ENCODE data around the gene ARMC9. TPM values are rescaled to one million over a fixed set of nuclear protein-coding genes. Genes with fewer than 3 reads are reported as not detected.

ARMC9 gene
- total RNA-seq, 1 experiment from 2014 or later = 42.7 TPM

DNA sequence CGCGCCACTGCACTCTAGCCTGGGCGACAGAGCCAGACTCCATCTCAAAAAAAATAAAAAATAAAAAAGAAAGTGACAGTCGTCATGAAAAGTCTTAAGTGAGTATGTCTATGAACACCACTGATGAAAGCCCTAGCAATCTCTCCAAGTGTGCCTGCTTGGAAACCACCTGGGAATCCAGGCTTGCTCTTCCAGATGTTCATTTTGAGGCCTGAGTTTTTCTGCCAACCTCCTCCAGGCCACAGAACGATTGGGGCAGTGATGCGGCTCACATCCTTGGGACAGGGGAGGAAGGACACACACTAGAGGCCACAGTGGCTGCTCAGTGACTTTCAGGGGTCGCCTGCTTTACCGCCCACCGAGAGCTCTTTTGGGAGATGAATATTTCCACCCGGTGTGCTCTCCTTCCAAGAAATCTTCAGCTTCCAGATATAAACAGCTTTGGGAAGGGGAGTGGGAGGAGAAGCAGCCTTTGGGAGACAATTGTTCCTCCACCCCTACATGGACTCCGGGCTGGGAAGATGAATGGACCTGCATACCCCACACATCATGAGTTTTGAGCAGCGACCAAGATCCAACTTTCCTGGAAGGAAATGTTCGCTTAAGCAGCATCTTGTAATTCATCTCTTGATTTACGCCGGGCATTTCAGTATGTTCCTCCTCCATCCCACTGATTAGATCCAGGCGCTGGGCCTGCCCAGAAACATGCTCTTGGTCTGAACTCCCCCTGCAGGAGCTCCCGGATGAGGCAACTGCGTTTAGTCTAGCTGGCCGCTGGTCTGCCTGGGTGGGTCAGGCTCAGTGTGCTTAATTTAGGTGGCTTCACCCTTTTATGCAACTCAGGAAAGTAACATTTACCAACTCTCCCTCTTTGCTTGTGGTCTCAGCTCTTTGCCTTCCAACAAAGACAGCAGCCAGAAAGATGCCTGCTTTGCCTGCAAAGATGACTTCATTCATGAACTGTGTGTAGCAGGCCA, 6.2 kb upstream of the ARMC9 start:
- Histone ChIP-seq H3K27me3 (ENCODE audit: control insufficient read depth, insufficient read depth, low read length) (no peaks in the 10 kb centered on the region), H3K27ac (ENCODE audit: low read length) (no peak overlapping the region; the same call in 1 of the 2 replicates), H3K4me1 (ENCODE audit: control insufficient read depth, insufficient read depth, low read length) (no peaks in the 10 kb centered on the region; the same call in 1 of the 2 replicates), H3K36me3 (ENCODE audit: control insufficient read depth, insufficient read depth, low read length) (no peaks in the 10 kb centered on the region), H3K4me3 (ENCODE audit: low read depth in 2 of 2, low read length in 2 of 2) (no peak overlapping the region), H3K9me3 (ENCODE audit: control insufficient read depth, insufficient read depth, low read depth, low read length) (no peaks in the 10 kb centered on the region)
- ChIA-PET CTCF (interaction anchor here (0.7 to 1.2 kb wide), 2 partner anchors 91 to 291 kb away, joined by 3 read pairs; no protein-coding TSS in a partner anchor), POLR2A (interaction anchor here (0.6 kb wide), 1 partner anchor 261 kb away, joined by 3 read pairs; no protein-coding TSS in a partner anchor)
- TF ChIP-seq TCF7L2 (IDR thresholded peaks at IDR 0.05; ENCODE audit: low read depth, low read length) (no peak), POLR2AphosphoS5 (IDR thresholded peaks at IDR 0.05; ENCODE audit: low read depth, low read length) (no peak), SIN3A (IDR thresholded peaks at IDR 0.05; ENCODE audit: borderline replicate concordance, insufficient read depth, low read depth, low read length) (no peak)
- TF ChIP-seq, protein P1, sequence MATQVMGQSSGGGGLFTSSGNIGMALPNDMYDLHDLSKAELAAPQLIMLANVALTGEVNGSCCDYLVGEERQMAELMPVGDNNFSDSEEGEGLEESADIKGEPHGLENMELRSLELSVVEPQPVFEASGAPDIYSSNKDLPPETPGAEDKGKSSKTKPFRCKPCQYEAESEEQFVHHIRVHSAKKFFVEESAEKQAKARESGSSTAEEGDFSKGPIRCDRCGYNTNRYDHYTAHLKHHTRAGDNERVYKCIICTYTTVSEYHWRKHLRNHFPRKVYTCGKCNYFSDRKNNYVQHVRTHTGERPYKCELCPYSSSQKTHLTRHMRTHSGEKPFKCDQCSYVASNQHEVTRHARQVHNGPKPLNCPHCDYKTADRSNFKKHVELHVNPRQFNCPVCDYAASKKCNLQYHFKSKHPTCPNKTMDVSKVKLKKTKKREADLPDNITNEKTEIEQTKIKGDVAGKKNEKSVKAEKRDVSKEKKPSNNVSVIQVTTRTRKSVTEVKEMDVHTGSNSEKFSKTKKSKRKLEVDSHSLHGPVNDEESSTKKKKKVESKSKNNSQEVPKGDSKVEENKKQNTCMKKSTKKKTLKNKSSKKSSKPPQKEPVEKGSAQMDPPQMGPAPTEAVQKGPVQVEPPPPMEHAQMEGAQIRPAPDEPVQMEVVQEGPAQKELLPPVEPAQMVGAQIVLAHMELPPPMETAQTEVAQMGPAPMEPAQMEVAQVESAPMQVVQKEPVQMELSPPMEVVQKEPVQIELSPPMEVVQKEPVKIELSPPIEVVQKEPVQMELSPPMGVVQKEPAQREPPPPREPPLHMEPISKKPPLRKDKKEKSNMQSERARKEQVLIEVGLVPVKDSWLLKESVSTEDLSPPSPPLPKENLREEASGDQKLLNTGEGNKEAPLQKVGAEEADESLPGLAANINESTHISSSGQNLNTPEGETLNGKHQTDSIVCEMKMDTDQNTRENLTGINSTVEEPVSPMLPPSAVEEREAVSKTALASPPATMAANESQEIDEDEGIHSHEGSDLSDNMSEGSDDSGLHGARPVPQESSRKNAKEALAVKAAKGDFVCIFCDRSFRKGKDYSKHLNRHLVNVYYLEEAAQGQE (IDR thresholded peaks at IDR 0.05; ENCODE audit: insufficient read depth in 1 of 2, low read depth in 2 of 2, low read length in 1 of 2) = no peak
- TF ChIP-seq, protein P2, sequence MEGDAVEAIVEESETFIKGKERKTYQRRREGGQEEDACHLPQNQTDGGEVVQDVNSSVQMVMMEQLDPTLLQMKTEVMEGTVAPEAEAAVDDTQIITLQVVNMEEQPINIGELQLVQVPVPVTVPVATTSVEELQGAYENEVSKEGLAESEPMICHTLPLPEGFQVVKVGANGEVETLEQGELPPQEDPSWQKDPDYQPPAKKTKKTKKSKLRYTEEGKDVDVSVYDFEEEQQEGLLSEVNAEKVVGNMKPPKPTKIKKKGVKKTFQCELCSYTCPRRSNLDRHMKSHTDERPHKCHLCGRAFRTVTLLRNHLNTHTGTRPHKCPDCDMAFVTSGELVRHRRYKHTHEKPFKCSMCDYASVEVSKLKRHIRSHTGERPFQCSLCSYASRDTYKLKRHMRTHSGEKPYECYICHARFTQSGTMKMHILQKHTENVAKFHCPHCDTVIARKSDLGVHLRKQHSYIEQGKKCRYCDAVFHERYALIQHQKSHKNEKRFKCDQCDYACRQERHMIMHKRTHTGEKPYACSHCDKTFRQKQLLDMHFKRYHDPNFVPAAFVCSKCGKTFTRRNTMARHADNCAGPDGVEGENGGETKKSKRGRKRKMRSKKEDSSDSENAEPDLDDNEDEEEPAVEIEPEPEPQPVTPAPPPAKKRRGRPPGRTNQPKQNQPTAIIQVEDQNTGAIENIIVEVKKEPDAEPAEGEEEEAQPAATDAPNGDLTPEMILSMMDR (IDR thresholded peaks at IDR 0.05) = no peak; the same call in 1 of the 2 replicates
- intact Hi-C loops (cut with micrococcal nuclease; ENCODE audit: unreplicated experiment) = loop anchor here (10.0 kb wide), 1 partner anchor 87 kb away; no protein-coding TSS in a partner anchor
- in situ Hi-C loops (cut with HindIII; ENCODE audit: low pct_unique_long_range_greater_than_20kb, low sequenced_read_pairs) = no loop called here
- ATAC-seq (peak; percentile 79), DNase-seq (ENCODE audit: low read depth, low spot score) (no peak)
- BruUV-seq (replicated peaks) = no TSS peak

DNA sequence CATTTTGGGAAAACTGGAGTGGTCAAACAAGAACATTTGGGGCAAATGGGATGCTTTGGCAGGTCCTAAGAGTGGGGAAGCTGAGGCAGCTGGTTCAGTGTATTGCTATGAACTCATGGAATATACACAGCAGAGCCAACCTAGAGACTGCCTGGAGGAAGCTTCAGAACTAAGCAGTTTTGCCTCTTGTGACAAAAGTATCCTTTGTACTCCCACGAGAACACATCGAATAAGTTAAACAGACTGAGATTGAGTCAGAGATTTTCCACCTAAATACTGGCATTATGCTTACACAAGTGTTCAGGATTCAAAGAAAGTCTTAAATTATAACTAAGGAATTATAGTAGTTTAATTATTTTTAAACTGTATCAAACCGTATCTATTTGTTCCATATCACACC, 5.2 kb upstream of the ARMC9 start:
- intact Hi-C loops (cut with micrococcal nuclease; ENCODE audit: unreplicated experiment) = loop anchor here (10.0 kb wide), 1 partner anchor 88 kb away; no protein-coding TSS in a partner anchor

More for the DNA sequence above, 5.2 kb upstream of the ARMC9 start:
- no TSS peak for BruUV-seq (replicated peaks)
- Histone ChIP-seq H3K27me3 (ENCODE audit: control insufficient read depth, insufficient read depth, low read length) (no peaks in the 10 kb centered on the region), H3K9me3 (ENCODE audit: control insufficient read depth, insufficient read depth, low read depth, low read length) (no peaks in the 10 kb centered on the region), H3K4me1 (ENCODE audit: control insufficient read depth, insufficient read depth, low read length) (peaks cover 2% of the 10 kb centered on the region; the same call in 1 of the 2 replicates), H3K27ac (ENCODE audit: low read length) (no peak overlapping the region), H3K36me3 (ENCODE audit: control insufficient read depth, insufficient read depth, low read length) (no peaks in the 10 kb centered on the region), H3K4me3 (ENCODE audit: low read depth in 2 of 2, low read length in 2 of 2) (no peak overlapping the region)
- ChIA-PET CTCF (interaction anchor here (0.6 to 0.7 kb wide), 2 partner anchors 25 to 178 kb away, joined by 3 to 4 read pairs; no protein-coding TSS in a partner anchor), POLR2A (interaction anchor here (0.6 to 0.7 kb wide), 3 partner anchors 126 to 271 kb away, joined by 3 to 7 read pairs (median 3); no protein-coding TSS in a partner anchor)
- TF ChIP-seq, protein P1 (IDR thresholded peaks at IDR 0.05; ENCODE audit: insufficient read depth in 1 of 2, low read depth in 2 of 2, low read length in 1 of 2) = no peak
- TF ChIP-seq SIN3A (IDR thresholded peaks at IDR 0.05; ENCODE audit: borderline replicate concordance, insufficient read depth, low read depth, low read length) (no peak), TCF7L2 (IDR thresholded peaks at IDR 0.05; ENCODE audit: low read depth, low read length) (no peak), POLR2AphosphoS5 (IDR thresholded peaks at IDR 0.05; ENCODE audit: low read depth, low read length) (no peak)
- TF ChIP-seq, protein P2 (IDR thresholded peaks at IDR 0.05) = no peak
- in situ Hi-C loops (cut with HindIII; ENCODE audit: low pct_unique_long_range_greater_than_20kb, low sequenced_read_pairs) = no loop called here
- ATAC-seq = no peak
- DNase-seq (ENCODE audit: low read depth, low spot score) = no peak
